HG02678 (cell line): ENCODE data around the gene FAM53B.
"Not testable (repeated sequence)": the region's sequence is repeated elsewhere in the genome, so short reads cannot be mapped to it uniquely, and the experiment has no call there.

Experiments used
- ATAC-seq: cut with Tn5 transposase; IDR thresholded peaks from one replicate; pipeline ENCODE4 v1.9.1; 2021; ENCODE audit warnings: mild to moderate bottlenecking, moderate library complexity; ENCODE audit not compliant: unreplicated experiment

FAM53B gene

DNA sequence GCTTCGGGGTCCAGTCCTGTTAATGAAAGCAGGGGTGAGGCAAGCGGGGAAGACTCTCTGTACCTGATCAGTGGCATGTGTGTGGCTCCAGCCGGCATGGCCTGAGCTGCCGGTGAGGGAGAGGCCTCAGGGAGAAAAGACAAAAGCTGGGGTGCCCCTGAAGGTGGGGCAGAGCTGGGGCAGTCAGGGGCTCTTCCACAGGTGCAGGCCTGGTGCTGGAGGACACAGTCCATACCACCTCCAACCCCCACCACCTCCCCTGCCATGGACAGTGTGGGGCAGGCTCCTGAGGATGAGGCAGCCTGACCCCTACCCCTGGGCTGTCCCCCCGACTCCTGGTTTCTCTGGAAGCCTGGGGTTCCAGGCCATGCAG lies 153.1 kb downstream of the FAM53B start:
- no peak for ATAC-seq

- ATAC-seq: no peak
Measured at GRCh38 chr10:124590216-124591122, 153.7 kb downstream of the FAM53B start.

GRCh38 chr10:124589491-124590041 lies 154.6 kb downstream of the FAM53B start:
- no peak for ATAC-seq

- ATAC-seq: no peak
Measured at GRCh38 chr10:124588736-124589490, 155.3 kb downstream of the FAM53B start.

DNA sequence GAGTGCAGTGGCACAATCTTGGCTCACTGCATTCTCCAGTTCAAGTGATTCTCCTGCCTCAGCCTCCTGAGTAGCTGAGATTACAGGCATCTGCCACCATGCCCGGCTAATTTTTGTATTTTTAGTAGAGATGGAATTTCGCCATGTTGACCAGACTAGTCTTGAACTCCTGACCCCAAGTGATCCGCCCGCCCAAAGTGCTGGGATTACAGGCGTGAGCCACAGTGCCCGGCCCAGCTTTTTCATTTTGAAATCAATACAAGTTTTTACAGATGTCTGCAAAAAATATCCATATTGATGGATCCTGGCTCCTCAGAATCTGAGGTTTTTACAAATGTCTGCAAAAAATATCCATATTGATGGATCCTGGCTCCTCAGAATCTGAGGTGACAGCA lies 155.8 kb downstream of the FAM53B start:
- ATAC-seq: not testable (repeated sequence)

- ATAC-seq: no peak
Measured at GRCh38 chr10:124587811-124588211, 156.4 kb downstream of the FAM53B start.

DNA sequence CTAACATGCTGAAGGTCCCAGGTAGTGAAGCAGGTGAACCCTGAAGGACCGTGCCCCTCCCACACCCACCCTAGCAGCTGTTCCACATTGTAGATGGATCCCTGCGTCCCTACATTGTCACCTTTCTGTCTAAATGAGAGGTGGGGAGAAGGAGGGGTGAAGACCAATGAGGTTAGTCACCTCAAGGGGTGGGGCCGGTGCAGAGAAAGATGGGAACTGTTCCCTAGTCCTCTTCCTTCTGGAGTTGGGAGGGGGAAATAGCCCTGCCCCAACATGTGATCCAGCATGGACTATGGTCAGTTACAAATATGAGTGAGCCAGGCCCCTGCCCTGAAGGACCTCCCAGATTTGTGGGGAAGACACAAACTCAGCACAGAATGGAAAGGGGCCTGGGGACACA lies 158.0 kb downstream of the FAM53B start:
- ATAC-seq: no peak

DNA sequence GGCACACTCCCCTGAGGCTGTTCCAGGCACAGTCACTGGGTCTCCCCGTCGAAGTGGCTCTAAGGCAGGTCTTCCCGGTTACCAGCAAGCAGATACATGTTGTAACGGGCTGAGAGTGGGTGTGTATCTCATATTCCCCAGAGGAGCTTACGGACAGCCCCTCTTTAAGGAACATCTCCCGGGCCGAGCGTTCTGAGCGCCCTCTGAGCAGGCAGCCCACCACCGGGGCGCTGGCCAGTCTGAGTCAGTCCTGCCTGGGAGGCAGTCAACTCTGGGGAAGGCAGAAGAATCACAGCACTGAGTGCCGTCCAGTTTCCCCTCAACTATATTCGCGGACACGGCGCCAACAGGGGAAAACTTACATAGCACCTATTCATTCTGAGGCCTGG lies 165.2 kb downstream of the FAM53B start:
- ATAC-seq: no peak

DNA sequence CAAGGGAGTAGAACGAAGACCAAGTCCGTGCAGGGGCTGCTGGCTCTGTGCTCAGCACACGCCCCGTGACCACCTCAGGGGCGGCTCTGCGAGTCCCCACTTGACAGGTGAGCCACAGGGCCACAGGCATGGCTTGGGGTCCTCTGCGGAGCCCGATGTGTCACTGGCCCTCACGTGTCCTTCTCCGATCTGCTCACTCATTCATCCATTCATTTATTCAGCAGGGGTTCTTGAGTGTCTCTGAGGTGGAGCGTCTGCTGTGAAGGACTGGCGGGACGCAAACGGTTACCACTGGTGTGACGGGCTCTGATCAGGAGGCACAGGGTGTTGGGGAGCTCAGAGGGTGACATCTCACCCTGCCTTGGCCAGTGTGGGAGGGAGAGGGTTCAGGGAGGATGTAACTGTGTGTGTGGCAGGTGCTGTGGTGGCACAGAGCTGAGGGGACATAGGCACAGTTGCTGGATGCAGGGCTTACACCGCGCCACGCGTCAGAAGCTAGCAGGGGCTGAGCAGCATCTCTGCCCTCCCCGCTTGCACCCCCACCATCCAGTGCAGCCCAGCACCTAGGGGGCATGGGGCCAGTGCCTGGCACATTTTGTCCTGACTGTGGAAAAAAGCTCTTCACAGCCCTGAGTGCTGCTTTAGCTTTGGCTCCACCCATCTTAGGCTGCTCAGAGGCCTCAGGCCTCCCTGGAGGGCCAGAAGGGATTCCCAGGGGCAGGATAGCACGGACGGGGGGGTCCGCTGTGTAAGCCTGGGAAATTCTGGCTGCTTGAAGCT lies 165.8 kb downstream of the FAM53B start:
- ATAC-seq: no peak

- ATAC-seq: no peak
Measured at GRCh38 chr10:124577651-124578050, 166.5 kb downstream of the FAM53B start.

- ATAC-seq: no peak
Measured at GRCh38 chr10:124576526-124577420, 167.4 kb downstream of the FAM53B start.

- no peak for ATAC-seq
Measured at GRCh38 chr10:124575107-124576035, 168.8 kb downstream of the FAM53B start.

GRCh38 chr10:124574456-124575070 lies 169.6 kb downstream of the FAM53B start:
- ATAC-seq: no peak

GRCh38 chr10:124573726-124574455 lies 170.3 kb downstream of the FAM53B start:
- no peak for ATAC-seq

DNA sequence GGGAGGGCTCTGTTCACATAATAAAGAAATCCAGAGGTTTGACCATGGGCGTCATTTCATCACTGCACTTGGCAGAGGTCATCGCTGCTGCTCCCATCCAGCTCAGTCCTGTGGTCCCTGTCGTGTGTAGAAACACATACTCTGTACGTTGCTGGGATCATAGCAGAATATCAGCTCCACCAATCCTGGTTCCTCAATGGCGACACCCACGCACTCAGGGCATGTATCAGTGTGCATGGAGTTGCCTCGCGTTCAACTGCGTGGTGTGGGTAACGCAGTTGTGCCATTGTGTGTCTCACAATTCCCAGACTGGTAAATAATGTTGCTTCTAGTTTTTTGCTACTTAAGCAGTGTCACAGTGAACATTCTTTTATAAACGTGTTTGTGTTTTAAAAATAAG lies 171.4 kb downstream of the FAM53B start:
- ATAC-seq: no peak

- no peak for ATAC-seq
Measured at GRCh38 chr10:124570646-124571045, 173.5 kb downstream of the FAM53B start.

DNA sequence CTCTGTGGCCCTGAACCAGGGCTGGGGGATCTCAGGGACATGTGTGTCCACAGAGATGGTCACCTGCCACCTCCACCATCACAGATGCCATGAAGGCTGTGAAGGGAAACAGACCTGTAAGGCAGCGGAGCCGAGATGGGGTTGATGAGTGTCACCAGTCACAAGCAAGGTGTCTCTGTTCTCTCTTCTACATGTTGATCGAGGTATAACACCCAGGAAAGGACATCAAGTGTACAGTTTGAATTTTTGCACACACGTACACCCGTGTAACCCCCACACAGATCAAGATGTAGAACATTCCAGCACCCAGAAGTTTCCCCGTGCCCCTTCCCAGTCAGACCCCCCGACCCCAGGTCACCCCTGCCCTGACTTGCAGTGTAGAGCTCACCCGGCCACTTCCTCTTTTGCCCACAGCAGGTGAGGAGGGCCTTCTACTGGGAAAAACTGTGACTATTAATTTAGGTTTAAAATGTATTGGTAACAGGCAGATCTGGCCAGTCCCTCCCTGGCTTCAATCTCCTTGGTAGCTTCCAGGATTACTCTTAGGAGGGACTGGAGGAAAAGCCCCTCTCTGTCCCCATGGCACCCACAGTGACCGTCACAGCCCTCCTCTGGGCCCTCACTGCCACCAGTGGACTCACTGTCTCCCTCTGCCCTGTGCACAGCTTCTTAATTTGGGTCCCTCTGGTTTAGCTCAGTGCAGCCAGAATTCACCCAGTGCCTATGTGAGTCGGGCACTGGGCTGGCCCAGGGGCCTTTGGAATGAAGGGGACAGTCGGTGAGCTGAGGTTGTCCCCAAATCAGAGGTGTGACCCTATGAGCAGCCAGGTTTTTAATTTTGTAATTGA lies 174.3 kb downstream of the FAM53B start:
- ATAC-seq: no peak
